Duodenal mucosa (tissue), 2 donors: ENCODE data around the gene IGFBP4.

ENCODE experiments used
- H3K27ac ChIP-seq: one replicate; pipeline ENCODE4 v1.7.0; 2013; ENCODE audit warnings: low read depth, low read length
- H3K27me3 ChIP-seq, 2 donors: one replicate each; pipeline ENCODE4 v1.7.0; 2013; ENCODE audit warnings: low read length in 2 of 2, control low read depth in 1 of 2; ENCODE audit not compliant: insufficient read depth in 2 of 2, control insufficient read depth in 1 of 2
- H3K36me3 ChIP-seq, 2 donors: one replicate each; pipeline ENCODE4 v1.7.0; 2013; ENCODE audit warnings: low read length in 2 of 2, control low read depth in 1 of 2; ENCODE audit not compliant: insufficient read depth in 2 of 2, control insufficient read depth in 1 of 2
- H3K4me1 ChIP-seq, 2 donors: one replicate each; pipeline ENCODE4 v1.7.0; 2013; ENCODE audit warnings: low read length in 2 of 2, control low read depth in 1 of 2; ENCODE audit not compliant: insufficient read depth in 2 of 2, control insufficient read depth in 1 of 2
- H3K4me3 ChIP-seq, 2 donors: one replicate each; pipeline ENCODE4 v1.7.0; 2013; ENCODE audit warnings: low read length in 2 of 2, low read depth in 1 of 2
- H3K9ac ChIP-seq, 2 donors: one replicate each; pipeline ENCODE4 v1.7.0; 2013; ENCODE audit warnings: low read length in 2 of 2, low read depth in 1 of 2
- H3K9me3 ChIP-seq, 2 donors: one replicate each; pipeline ENCODE4 v1.7.0; 2013; ENCODE audit warnings: low read length in 2 of 2, control low read depth in 1 of 2; ENCODE audit not compliant: control insufficient read depth in 1 of 2

IGFBP4 gene

GRCh38 chr17:40430272-40431230, 12.7 kb upstream of the IGFBP4 start:
- no peaks in the 10 kb centered on the region for H3K27me3 ChIP-seq

GRCh38 chr17:40431231-40431602, 12.0 kb upstream of the IGFBP4 start:
- Histone ChIP-seq H3K27ac (no peak overlapping the region), H3K4me1 (no peaks in the 10 kb centered on the region), H3K9ac (no peak overlapping the region), H3K27me3 (no peaks in the 10 kb centered on the region), H3K36me3 (no peaks in the 10 kb centered on the region), H3K9me3 (no peaks in the 10 kb centered on the region), H3K4me3 (no peak overlapping the region)

More at GRCh38 chr17:40430272-40431230, 12.7 kb upstream of the IGFBP4 start:
- Histone ChIP-seq H3K4me3 (no peak overlapping the region), H3K36me3 (no peaks in the 10 kb centered on the region), H3K27ac (no peak overlapping the region), H3K9me3 (no peaks in the 10 kb centered on the region), H3K4me1 (no peaks in the 10 kb centered on the region), H3K9ac (no peak overlapping the region)

DNA sequence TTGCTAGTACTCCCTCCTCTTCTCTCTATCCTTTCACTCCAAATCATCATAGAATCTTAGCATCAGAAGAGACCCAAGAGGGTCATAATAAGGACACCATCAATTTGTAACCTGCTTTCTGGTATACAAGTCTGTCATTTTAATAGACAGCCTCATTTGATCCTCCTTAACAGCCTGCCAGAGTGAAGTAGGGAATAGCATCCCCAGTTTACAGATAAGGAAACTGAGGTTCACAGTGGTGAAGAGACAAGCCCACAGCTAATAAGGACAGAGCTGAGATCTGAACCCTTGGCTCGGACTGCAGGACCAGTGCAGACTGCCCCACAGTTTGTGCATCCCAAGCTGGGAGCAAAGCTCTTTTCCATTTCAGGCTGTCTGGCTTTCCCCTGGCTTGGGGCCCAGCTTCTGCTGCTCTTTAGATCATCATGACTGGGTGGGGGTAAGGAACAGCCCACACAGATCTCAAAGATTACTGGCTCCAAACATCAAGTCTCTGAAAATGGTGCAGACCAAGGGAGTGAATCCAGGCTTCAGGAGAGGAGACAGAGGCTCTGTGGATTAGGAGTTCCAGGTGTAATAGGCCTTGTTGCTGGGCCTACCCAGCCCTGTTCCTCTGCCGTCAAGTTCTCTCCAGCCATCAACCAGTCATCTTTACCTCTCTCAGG, 10.3 kb upstream of the IGFBP4 start:
- Histone ChIP-seq H3K9me3 (no peaks in the 10 kb centered on the region), H3K9ac (no peak overlapping the region), H3K27me3 (no peaks in the 10 kb centered on the region), H3K4me1 (no peaks in the 10 kb centered on the region), H3K27ac (no peak overlapping the region), H3K36me3 (no peaks in the 10 kb centered on the region), H3K4me3 (no peak overlapping the region)

DNA sequence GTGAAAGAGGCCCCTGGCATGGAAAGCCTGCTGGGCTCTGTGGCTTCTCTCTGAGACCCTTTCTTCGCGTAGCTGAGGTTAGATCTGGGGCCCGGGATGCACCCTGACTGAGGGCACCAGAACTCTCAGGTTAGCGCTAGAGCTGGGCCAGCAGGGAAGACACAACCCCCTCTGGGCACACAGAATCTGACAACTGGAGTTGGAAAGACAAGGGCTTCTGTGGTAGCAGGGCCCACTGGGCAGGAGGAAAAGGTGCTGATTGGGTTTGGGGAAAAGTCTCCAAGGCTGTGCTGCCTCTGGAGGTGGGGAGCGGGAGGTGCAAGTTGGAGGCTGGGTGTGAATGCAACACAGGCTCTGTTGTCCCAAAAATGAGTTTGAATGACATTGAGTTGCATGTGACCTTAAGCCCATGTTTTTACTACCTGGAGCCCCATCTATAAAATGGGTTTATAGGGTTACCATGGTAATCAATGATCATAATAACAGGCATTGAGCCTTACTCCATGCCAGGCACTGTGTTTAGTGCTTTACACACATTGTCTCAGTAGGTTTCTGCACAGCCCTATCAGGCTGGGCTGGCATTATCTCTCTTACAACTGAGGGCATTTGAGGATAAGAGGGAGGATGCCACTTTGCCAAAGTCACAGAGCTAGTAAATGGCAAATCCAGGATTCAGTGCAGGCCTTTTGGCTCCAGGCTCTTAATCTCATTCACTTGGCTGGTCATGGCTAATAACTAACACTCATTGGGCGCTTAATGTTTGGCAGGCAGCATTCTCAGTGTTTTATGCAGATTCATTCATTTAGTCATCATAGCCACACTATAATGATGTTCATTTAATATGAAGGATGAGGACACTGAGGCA, 9.5 kb upstream of the IGFBP4 start:
- Histone ChIP-seq H3K4me1 (no peaks in the 10 kb centered on the region), H3K4me3 (no peak overlapping the region), H3K27ac (no peak overlapping the region), H3K9ac (no peak overlapping the region), H3K9me3 (no peaks in the 10 kb centered on the region), H3K36me3 (no peaks in the 10 kb centered on the region), H3K27me3 (no peaks in the 10 kb centered on the region)

DNA sequence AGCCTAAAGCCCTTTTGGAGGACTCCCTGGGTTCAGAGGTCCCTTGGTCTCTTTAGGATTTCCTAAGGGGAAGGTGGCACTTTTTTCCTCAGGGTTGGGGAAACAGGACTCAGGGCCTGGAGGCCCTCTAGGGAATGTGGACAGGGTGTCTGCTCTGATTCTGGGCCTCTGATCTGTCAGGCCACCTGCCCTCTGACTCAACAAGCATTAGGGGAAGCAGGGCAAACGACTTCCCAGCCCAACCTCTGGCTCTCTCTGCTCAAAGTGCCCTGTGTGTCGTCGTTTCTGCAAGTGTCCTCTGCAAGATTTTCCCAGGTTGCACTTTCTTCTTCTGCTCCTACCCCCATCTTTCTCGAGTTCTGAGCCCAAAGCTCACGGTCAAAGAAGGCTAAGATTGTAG, 6.6 kb upstream of the IGFBP4 start:
- Histone ChIP-seq H3K9me3 (no peaks in the 10 kb centered on the region), H3K27ac (no peak overlapping the region), H3K4me3 (no peak overlapping the region), H3K36me3 (no peaks in the 10 kb centered on the region), H3K27me3 (no peaks in the 10 kb centered on the region), H3K9ac (no peak overlapping the region), H3K4me1 (no peaks in the 10 kb centered on the region)

- Histone ChIP-seq H3K27me3 (no peaks in the 10 kb centered on the region), H3K36me3 (no peaks in the 10 kb centered on the region), H3K9ac (no peak overlapping the region), H3K4me3 (no peak overlapping the region), H3K27ac (no peak overlapping the region), H3K9me3 (no peaks in the 10 kb centered on the region), H3K4me1 (peaks cover 0 to 1% of the 10 kb centered on the region in 2 donors)
Measured at GRCh38 chr17:40437095-40437732, 6.0 kb upstream of the IGFBP4 start.

GRCh38 chr17:40440166-40440565, 3.1 kb upstream of the IGFBP4 start:
- H3K27ac ChIP-seq: no peak overlapping the region
- peaks cover 12 to 19% of the 10 kb centered on the region in 2 donors for H3K4me1 ChIP-seq
- no peak overlapping the region for H3K9ac ChIP-seq
- no peak overlapping the region for H3K4me3 ChIP-seq
- no peaks in the 10 kb centered on the region for H3K9me3 ChIP-seq
- no peaks in the 10 kb centered on the region for H3K36me3 ChIP-seq
- no peaks in the 10 kb centered on the region for H3K27me3 ChIP-seq

DNA sequence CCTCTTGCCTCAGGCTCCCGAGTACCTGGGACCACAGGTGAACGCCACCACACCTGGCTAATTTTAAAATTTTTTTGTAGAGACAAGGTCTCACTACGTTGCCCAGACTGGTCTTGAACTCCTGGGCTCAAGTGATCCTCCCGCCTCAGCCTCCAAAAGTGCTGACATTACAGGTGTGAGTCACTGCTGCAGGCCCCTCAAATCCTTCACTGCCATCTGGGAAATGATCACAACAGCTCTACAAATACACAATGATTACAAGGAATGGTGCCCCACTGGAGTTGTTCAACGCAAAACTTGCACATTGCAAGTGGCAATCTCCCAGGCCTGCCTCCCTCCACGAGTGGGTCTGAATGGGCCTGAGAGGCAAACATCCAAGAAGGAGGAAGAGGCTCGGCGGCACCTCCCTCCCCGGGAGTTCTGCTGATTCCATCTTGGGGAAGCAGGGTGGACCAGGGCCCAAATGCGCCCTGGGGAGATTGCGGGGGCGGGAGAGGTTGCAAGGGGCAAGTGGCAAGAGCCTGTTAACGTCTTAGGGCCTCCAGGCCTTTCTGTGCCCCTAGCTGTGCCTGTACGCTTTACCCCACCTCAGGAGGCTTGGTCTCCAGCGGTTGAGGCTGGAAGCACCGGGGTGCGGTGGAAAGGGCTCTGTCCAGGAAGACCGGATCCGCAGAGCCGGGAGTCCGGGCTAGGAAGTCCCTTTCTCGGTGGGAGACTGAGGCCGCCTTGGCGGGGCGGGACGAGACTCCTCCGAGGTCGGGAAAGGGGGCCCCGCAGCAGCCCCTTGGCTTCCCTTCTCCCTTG, 656 bp upstream of the IGFBP4 start:
- H3K27ac ChIP-seq: peak overlapping the region; percentile 66
- H3K4me1 ChIP-seq: peaks cover 30 to 38% of the 10 kb centered on the region in 2 donors
- H3K36me3 ChIP-seq: no peaks in the 10 kb centered on the region
- peak overlapping the region; percentile 30 to 51 for H3K9ac ChIP-seq
- peaks cover 0 to 2% of the 10 kb centered on the region in 2 donors for H3K27me3 ChIP-seq
- H3K9me3 ChIP-seq: no peaks in the 10 kb centered on the region
- peak overlapping the region; percentile 59 to 61 for H3K4me3 ChIP-seq
